ENCODE results near the gene CTTNBP2NL.

CTTNBP2NL gene, protein sequence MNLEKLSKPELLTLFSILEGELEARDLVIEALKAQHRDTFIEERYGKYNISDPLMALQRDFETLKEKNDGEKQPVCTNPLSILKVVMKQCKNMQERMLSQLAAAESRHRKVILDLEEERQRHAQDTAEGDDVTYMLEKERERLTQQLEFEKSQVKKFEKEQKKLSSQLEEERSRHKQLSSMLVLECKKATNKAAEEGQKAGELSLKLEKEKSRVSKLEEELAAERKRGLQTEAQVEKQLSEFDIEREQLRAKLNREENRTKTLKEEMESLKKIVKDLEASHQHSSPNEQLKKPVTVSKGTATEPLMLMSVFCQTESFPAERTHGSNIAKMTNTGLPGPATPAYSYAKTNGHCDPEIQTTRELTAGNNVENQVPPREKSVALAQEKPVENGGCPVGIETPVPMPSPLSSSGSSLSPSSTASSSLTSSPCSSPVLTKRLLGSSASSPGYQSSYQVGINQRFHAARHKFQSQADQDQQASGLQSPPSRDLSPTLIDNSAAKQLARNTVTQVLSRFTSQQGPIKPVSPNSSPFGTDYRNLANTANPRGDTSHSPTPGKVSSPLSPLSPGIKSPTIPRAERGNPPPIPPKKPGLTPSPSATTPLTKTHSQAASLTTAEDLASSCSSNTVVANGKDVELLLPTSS

DNA sequence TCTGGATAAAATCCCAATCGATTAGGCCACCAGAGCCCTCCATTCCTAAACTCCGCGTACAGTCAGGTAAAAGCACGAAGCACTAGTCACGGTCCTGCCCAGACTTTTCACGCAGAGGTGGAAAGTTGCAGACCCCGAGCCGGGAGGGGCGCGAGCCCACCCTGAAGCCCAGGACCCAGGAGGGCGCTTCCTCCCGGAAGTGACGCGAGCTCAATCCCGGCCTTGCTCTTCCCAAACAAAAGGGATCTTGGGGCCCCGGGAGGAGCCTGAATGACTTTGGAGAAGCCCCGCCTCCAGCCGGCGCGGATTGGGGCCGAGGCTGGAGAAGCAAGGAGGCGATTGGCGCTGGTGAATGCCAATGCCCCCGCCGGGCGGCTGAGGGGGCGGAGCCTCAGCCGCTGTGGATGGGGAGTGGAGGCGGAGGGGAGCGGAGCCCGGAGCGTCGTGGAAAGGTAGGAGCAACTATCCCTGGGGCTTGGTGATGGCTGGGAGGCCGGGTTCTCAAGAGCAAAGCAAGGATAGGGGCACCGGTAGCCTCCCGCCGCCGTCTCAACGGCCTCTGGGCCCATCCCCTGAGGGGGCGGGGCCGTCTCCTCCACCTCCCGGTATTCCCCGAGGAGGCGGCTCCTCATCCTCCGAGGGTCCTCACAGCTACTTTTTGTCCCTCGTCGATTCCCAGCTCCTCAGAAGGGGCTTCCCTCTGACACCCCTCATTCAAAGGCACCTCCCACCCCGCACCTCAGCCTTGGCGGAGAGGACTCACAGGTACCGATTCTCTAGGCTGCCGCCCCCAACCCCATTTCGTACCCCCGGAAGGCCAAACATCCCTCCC, at the start of gene CTTNBP2NL:
Gene CTTNBP2NL, plus strand, starts transcription at position 394 of the 832 bp plus-strand sequence. CDS start 19,952 bp downstream, outside the sequence.
- H3K9me3 ChIP-seq (ENCODE audit: insufficient read depth, low read depth, low read length): no peaks in the 10 kb centered on the region
- H3K36me3 ChIP-seq (ENCODE audit: insufficient read depth, low read length): no peaks in the 10 kb centered on the region
- peak within 1 kb of the TSS; percentile 88 for H2AFZ ChIP-seq (ENCODE audit: low read length)
- H3K27me3 ChIP-seq (ENCODE audit: insufficient read depth, low read length, poor library complexity, severe bottlenecking): no peaks in the 10 kb centered on the region
- H3K9me2 ChIP-seq (replicated peaks; ENCODE audit: low read depth, low read length): no peaks in the 10 kb centered on the region
- H3K4me2 ChIP-seq (ENCODE audit: low read depth, low read length, poor library complexity, severe bottlenecking): peak within 1 kb of the TSS; percentile 94
- H3F3A ChIP-seq (ENCODE audit: low read depth): no peaks in the 10 kb centered on the region
- H3K79me2 ChIP-seq (ENCODE audit: insufficient read depth, low read length): peaks cover 12% of the 10 kb centered on the region
- peak within 1 kb of the TSS; percentile 70 for H3K9ac ChIP-seq (ENCODE audit: low read depth, low read length, poor library complexity, severe bottlenecking)
- H3K4me1 ChIP-seq (ENCODE audit: insufficient read depth, low read length, poor library complexity, severe bottlenecking): peaks cover 41% of the 10 kb centered on the region
- H3K4me3 ChIP-seq (ENCODE audit: low read length, poor library complexity, severe bottlenecking): peak within 1 kb of the TSS; percentile 86
- TF ChIP-seq, protein P1, sequence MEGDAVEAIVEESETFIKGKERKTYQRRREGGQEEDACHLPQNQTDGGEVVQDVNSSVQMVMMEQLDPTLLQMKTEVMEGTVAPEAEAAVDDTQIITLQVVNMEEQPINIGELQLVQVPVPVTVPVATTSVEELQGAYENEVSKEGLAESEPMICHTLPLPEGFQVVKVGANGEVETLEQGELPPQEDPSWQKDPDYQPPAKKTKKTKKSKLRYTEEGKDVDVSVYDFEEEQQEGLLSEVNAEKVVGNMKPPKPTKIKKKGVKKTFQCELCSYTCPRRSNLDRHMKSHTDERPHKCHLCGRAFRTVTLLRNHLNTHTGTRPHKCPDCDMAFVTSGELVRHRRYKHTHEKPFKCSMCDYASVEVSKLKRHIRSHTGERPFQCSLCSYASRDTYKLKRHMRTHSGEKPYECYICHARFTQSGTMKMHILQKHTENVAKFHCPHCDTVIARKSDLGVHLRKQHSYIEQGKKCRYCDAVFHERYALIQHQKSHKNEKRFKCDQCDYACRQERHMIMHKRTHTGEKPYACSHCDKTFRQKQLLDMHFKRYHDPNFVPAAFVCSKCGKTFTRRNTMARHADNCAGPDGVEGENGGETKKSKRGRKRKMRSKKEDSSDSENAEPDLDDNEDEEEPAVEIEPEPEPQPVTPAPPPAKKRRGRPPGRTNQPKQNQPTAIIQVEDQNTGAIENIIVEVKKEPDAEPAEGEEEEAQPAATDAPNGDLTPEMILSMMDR (conservative IDR thresholded peaks at IDR 0.05; ENCODE audit: low read length): no peak
- no peak for TF ChIP-seq EZH2phosphoT487 (IDR thresholded peaks at IDR 0.05; ENCODE audit: borderline replicate concordance)
- H4K20me1 ChIP-seq (ENCODE audit: insufficient read depth, low read length, poor library complexity, severe bottlenecking): no peaks in the 10 kb centered on the region

- Histone ChIP-seq H3K9ac (ENCODE audit: low read depth, low read length, poor library complexity, severe bottlenecking) (no peak overlapping the region), H3K9me3 (ENCODE audit: insufficient read depth, low read depth, low read length) (peaks cover 3% of the 10 kb centered on the region; the same call in 1 of the 2 replicates), H3F3A (ENCODE audit: low read depth) (no peaks in the 10 kb centered on the region), H3K4me2 (ENCODE audit: low read depth, low read length, poor library complexity, severe bottlenecking) (no peak overlapping the region), H2AFZ (ENCODE audit: low read length) (no peak overlapping the region), H3K36me3 (ENCODE audit: insufficient read depth, low read length) (no peaks in the 10 kb centered on the region), H4K20me1 (ENCODE audit: insufficient read depth, low read length, poor library complexity, severe bottlenecking) (no peaks in the 10 kb centered on the region), H3K9me2 (replicated peaks; ENCODE audit: low read depth, low read length) (no peaks in the 10 kb centered on the region), H3K4me3 (ENCODE audit: low read length, poor library complexity, severe bottlenecking) (no peak overlapping the region), H3K27me3 (ENCODE audit: insufficient read depth, low read length, poor library complexity, severe bottlenecking) (no peaks in the 10 kb centered on the region), H3K4me1 (ENCODE audit: insufficient read depth, low read length, poor library complexity, severe bottlenecking) (peaks cover 8% of the 10 kb centered on the region), H3K79me2 (ENCODE audit: insufficient read depth, low read length) (no peaks in the 10 kb centered on the region)
- no peak for TF ChIP-seq EZH2phosphoT487 (IDR thresholded peaks at IDR 0.05; ENCODE audit: borderline replicate concordance)
- TF ChIP-seq, protein P1 (conservative IDR thresholded peaks at IDR 0.05; ENCODE audit: low read length): no peak
Measured at GRCh38 chr1:112346801-112347350, 49.1 kb upstream of the CTTNBP2NL start.

- Histone ChIP-seq H3K4me1 (ENCODE audit: insufficient read depth, low read length, poor library complexity, severe bottlenecking) (peaks cover 7% of the 10 kb centered on the region), H3K9me3 (ENCODE audit: insufficient read depth, low read depth, low read length) (no peaks in the 10 kb centered on the region), H4K20me1 (ENCODE audit: insufficient read depth, low read length, poor library complexity, severe bottlenecking) (no peaks in the 10 kb centered on the region), H3K9me2 (replicated peaks; ENCODE audit: low read depth, low read length) (no peaks in the 10 kb centered on the region), H3K36me3 (ENCODE audit: insufficient read depth, low read length) (no peaks in the 10 kb centered on the region), H3F3A (ENCODE audit: low read depth) (no peaks in the 10 kb centered on the region), H3K9ac (ENCODE audit: low read depth, low read length, poor library complexity, severe bottlenecking) (no peak overlapping the region), H3K79me2 (ENCODE audit: insufficient read depth, low read length) (no peaks in the 10 kb centered on the region), H3K4me3 (ENCODE audit: low read length, poor library complexity, severe bottlenecking) (no peak overlapping the region), H3K27me3 (ENCODE audit: insufficient read depth, low read length, poor library complexity, severe bottlenecking) (no peaks in the 10 kb centered on the region), H2AFZ (ENCODE audit: low read length) (no peak overlapping the region), H3K4me2 (ENCODE audit: low read depth, low read length, poor library complexity, severe bottlenecking) (no peak overlapping the region)
- TF ChIP-seq, protein P1 (conservative IDR thresholded peaks at IDR 0.05; ENCODE audit: low read length): no peak
- TF ChIP-seq EZH2phosphoT487 (IDR thresholded peaks at IDR 0.05; ENCODE audit: borderline replicate concordance): no peak
Measured at GRCh38 chr1:112356765-112357164, 39.2 kb upstream of the CTTNBP2NL start.
